Cerebellar nuclear complex (tissue), 1 donor: Measurements from ENCODE around the gene CSNK1D.

Experiments
- DNase-seq, 2 experiments: peaks; one replicate each; lab custom pipeline; 2025; lab: John Stamatoyannopoulos, UW

Gene CSNK1D

DNA sequence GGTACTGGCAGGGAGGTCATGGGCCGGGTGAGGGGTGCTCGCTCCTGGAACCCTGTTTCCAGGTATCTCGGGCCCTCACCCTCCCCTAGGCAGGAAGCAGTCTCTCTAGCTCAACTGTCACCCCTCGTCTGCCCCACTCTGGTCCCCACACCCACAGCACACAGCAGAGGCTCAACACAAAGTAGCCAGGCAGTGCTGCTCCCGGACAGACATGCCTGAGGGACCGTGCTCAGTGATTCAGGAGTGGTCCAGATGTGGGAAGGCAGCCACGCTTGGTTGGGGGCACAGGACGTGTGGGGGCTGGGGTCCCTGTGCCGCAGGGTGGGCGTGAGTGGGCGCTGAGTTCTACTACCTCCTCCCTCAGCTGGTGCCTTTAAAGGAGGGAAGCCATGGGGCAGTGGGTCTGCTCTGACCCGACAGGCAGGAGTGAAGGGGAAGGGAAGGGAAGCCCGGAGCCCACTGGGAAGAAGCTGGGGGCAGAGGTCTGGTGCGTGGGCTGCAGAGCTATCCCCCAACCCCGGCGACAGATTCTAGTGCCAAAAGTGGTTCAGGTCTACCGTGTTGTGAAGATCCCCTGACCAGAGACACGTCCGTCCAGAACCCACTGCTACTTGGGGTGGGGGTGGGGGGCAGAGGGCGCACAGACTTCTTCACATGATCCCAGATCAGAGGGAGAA, 32.9 kb downstream of the CSNK1D start:
- no peak for DNase-seq

- DNase-seq, result no peak
Measured at GRCh38 chr17:82239926-82240505, 33.5 kb downstream of the CSNK1D start.

- DNase-seq, result no peak
Measured at GRCh38 chr17:82239401-82239925, 34.0 kb downstream of the CSNK1D start.

GRCh38 chr17:82238472-82239201, 34.9 kb downstream of the CSNK1D start:
- no peak for DNase-seq

- DNase-seq, result no peak
Measured at GRCh38 chr17:82237746-82238471, 35.6 kb downstream of the CSNK1D start.

DNA sequence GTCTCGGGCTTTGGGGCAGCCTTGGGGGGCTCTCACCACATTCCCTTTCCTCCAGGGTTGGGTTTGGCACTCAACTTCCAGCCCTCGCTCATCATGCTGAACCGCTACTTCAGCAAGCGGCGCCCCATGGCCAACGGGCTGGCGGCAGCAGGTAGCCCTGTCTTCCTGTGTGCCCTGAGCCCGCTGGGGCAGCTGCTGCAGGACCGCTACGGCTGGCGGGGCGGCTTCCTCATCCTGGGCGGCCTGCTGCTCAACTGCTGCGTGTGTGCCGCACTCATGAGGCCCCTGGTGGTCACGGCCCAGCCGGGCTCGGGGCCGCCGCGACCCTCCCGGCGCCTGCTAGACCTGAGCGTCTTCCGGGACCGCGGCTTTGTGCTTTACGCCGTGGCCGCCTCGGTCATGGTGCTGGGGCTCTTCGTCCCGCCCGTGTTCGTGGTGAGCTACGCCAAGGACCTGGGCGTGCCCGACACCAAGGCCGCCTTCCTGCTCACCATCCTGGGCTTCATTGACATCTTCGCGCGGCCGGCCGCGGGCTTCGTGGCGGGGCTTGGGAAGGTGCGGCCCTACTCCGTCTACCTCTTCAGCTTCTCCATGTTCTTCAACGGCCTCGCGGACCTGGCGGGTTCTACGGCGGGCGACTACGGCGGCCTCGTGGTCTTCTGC, 36.3 kb downstream of the CSNK1D start:
- no peak for DNase-seq

GRCh38 chr17:82236142-82236971, 37.1 kb downstream of the CSNK1D start:
- no peak for DNase-seq

DNA sequence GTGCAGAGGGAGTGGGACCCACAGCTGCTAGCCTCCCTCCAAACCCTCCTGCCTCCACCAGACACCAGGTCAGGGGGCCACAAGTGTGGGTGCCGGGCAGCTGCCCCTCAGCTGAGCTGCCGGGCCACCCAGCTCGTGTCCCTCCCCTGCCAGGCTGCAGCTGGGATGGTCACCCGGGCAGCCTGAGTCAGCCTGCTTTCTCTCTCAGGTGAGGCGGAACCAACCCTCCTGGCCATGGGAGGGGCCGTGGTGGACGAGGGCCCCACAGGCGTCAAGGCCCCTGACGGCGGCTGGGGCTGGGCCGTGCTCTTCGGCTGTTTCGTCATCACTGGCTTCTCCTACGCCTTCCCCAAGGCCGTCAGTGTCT, 37.7 kb downstream of the CSNK1D start:
- no peak for DNase-seq

DNA sequence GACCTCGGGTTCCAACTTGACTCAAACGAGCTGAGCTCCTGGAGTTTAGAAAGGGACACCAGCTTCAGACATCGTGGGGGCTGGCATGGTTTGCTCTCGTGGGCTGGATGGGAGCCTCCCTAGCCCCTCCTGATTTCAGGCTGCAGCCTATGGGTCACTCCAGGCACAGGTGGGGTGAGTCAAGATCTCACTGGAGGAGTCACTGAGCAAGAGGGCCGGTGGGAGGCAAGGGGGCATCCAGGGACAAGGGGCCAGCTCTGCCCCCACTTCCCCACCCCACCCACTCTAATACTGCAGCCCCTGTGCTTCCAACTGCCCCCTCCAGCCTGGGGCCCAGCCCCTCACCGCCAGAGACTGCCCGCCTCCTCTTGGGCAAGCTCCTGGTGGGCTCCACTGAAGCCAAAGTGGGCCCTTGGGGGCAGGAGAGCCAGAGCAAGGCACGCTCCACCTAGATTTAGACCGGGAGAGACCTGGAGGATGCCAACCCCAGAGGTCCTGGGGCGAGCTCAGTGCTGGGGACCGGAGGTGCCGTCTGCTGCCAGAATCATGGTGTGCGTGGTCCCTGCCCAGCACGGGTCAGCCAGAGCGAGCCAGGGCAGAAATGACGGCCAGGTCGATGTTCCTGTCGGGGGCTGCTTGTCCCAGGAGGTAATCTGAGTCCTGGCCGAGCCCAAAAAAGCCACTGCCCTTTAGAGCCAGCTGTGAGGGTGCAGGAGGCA, 38.3 kb downstream of the CSNK1D start:
- DNase-seq, result no peak

GRCh38 chr17:82234211-82235055, 39.1 kb downstream of the CSNK1D start:
- DNase-seq, result no peak

DNA sequence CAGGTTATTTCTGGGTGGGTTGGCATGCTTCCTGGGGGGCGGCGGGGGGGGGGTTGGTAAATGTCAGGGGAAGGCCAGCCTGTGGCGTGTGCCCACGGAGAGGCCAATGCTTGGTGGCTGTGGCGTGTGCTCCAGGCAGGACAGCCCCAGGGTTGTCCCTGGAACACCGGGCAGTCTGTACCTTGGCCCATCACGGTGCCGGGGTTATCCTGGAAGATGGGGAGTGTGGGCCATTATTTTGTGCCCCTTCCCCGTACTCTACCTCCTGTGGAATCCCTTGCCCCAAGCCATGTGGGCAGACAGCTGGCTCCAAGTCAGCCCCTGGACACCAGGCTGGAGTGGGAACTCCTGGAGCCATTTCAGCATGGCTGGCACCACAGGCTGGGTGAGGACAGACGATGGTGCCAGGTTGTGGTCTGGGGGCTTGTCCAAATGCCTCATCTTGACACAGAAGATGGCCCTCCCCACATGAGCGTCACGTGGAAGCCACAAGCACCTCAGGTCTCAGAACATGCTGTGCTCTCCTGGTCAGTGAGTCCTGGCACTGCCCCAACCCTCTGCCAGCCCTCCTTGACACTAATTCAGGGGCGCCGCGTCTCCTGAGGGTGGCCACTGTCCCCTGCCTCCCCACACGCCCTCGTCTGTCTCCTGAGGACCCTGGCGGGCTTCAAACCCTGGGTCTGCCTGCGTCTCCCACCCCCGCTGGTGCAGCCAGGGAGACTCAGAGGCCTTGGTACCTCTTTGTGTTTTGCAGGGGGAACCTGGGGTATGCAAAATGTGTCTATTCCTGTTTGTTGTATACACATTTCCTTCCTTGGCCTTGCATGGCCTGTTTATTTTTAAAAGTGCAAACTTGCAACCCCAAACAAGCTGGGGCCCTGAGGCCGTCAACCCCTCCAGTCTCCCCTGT, 40.4 kb downstream of the CSNK1D start:
- no peak for DNase-seq

- no peak for DNase-seq
Measured at GRCh38 chr17:82232322-82232820, 41.1 kb downstream of the CSNK1D start.

DNA sequence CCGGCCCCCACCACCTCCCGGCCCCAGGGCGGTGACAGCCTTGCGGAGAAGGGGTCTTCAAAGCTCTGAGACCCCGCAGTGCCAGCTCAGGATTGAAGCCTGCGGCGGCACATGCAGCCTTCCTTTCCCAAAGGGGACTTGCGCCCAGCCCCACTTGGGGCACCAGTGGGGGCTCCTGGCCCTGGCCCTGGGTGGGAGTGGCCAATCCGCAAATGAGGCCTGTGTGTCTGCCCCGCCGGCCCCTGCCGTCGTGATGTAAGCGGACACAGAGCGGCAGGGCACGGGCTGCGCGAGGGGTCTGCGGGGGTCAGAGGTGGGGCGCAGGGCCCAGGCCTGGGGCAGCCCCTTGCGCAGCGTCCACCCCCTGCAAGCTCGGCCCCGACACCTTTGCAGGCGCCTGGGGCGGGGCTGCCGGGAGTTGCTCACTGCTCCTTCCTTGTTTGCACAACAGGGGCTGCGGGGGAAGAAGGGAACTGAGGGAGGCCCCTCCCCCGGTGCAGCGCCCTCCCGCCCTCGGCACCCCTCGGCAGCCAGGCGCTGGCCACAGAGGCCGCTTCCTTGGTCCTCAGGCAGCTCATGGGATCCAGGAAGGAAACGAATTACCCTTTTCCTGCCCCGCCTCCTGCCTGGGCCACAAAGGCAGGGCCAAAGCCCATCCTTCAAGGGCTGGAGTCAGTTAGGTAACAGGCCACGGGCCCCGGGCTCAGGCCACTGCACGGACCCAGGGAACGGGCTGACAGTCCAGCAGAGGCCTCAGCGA, 41.8 kb downstream of the CSNK1D start:
- DNase-seq, result no peak

- DNase-seq, result no peak
Measured at GRCh38 chr17:82231312-82231561, 42.3 kb downstream of the CSNK1D start.

DNA sequence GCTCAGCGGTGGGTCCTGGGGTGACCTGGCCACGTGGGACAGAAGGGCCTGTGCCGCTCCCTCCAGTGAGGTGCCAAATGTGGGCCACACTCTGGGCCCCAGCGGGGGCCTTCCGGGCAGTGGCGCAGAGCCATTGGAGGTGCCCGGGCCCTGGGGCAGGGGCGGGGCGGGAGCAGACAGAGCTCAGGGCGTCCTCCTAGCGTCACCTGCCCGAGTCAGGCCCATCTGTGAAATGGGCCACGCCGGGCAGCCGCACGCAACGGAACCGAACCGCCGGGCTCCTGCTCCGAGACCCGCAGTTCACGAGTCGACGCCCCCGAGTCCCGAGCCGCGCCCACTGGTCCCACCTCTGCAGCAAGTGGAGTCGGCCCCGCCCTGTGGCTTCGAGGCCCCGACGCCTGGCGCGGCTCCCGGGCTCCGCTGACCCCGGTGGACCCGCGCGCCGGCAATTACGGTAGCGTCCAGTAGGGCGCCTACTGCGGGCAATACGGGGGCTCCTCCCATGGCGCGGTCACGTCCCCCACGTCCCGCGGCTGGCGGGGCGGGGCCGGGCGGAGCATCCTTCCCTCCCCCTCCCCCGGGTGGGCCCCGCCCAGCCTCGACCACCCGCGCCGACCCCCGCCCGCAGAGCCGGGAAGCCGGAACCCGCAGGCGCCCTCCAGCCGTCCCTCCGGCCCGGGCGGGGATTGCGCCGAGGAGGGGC, 42.7 kb downstream of the CSNK1D start:
- no peak for DNase-seq

GRCh38 chr17:82229698-82230608, 43.5 kb downstream of the CSNK1D start:
- no peak for DNase-seq
